Measurements from ENCODE around the gene PIGK.

- TF ChIP-seq EP300 (IDR thresholded peaks at IDR 0.05; ENCODE audit: borderline replicate concordance) (no peak), MAX (IDR thresholded peaks at IDR 0.05) (no peak), YY1 (IDR thresholded peaks at IDR 0.05; ENCODE audit: low read depth) (no peak)
Measured at GRCh38 chr1:77096496-77097255, 122.6 kb downstream of the PIGK start.
